ENCODE data around the gene SUN5.

The SUN5 gene

GRCh38 chr20:32999603-33000250 lies 4.5 kb downstream of the SUN5 start:
- no peak for DNase-seq
- H3K27me3 Mint-ChIP-seq, result no peaks in the 10 kb centered on the region
- no peak overlapping the region for H3K4me3 Mint-ChIP-seq
- H3K27ac Mint-ChIP-seq, result no peak overlapping the region
- H3K4me1 Mint-ChIP-seq (ENCODE audit: low read depth), result peaks cover 22% of the 10 kb centered on the region
- H3K36me3 Mint-ChIP-seq (ENCODE audit: low read depth), result no peaks in the 10 kb centered on the region
- H3K9me3 Mint-ChIP-seq, result peaks cover 6% of the 10 kb centered on the region

GRCh38 chr20:32997431-32997830 lies 6.8 kb downstream of the SUN5 start:
- H3K9me3 Mint-ChIP-seq, result peaks cover 8% of the 10 kb centered on the region
- H3K4me3 Mint-ChIP-seq, result no peak overlapping the region

DNA sequence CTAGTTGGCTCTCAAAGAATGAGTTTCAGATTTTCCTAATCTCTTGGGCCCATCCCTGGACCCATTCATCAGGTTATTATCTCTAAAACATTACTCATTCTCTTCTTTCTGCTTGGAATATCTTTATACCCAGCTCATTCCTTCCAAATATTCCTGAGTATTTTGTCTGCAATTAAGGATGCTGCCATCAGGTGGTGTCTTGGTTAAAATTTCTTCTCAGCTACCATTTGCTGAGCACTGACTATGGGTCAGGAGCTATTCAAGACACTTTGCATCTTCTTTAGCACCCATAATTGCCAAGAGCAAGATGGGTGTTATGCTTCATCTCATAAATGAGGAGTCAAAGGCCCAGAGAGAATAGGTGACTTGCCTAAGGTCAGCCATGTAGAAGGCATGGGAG lies 8.4 kb downstream of the SUN5 start:
- DNase-seq, result no peak
- H3K9me3 Mint-ChIP-seq, result peaks cover 8% of the 10 kb centered on the region
- no peak overlapping the region for H3K4me3 Mint-ChIP-seq
- H3K27ac Mint-ChIP-seq, result no peak overlapping the region
- H3K27me3 Mint-ChIP-seq, result no peaks in the 10 kb centered on the region
- H3K4me1 Mint-ChIP-seq (ENCODE audit: low read depth), result peaks cover 41% of the 10 kb centered on the region
- H3K36me3 Mint-ChIP-seq (ENCODE audit: low read depth), result no peaks in the 10 kb centered on the region

More at GRCh38 chr20:32997431-32997830, 6.8 kb downstream of the SUN5 start:
- peaks cover 35% of the 10 kb centered on the region for H3K4me1 Mint-ChIP-seq (ENCODE audit: low read depth)
- no peak for DNase-seq
- no peaks in the 10 kb centered on the region for H3K36me3 Mint-ChIP-seq (ENCODE audit: low read depth)
- no peak overlapping the region for H3K27ac Mint-ChIP-seq
- H3K27me3 Mint-ChIP-seq, result no peaks in the 10 kb centered on the region

GRCh38 chr20:32993496-32994050 lies 10.7 kb downstream of the SUN5 start:
- Mint-ChIP-seq H3K27ac (no peak overlapping the region), H3K27me3 (no peaks in the 10 kb centered on the region), H3K4me3 (no peak overlapping the region), H3K36me3 (ENCODE audit: low read depth) (no peaks in the 10 kb centered on the region), H3K9me3 (peaks cover 8% of the 10 kb centered on the region), H3K4me1 (ENCODE audit: low read depth) (peaks cover 43% of the 10 kb centered on the region)
- DNase-seq, result no peak

- no peaks in the 10 kb centered on the region for H3K27me3 Mint-ChIP-seq
- H3K4me3 Mint-ChIP-seq, result no peak overlapping the region
- no peak overlapping the region for H3K27ac Mint-ChIP-seq
- no peak for DNase-seq
- H3K4me1 Mint-ChIP-seq (ENCODE audit: low read depth), result peaks cover 41% of the 10 kb centered on the region
- peaks cover 8% of the 10 kb centered on the region for H3K9me3 Mint-ChIP-seq
- H3K36me3 Mint-ChIP-seq (ENCODE audit: low read depth), result no peaks in the 10 kb centered on the region
Observed at GRCh38 chr20:32991792-32992641, 12.2 kb downstream of the SUN5 start.

- H3K27me3 Mint-ChIP-seq, result no peaks in the 10 kb centered on the region
- H3K9me3 Mint-ChIP-seq, result peaks cover 8% of the 10 kb centered on the region
- DNase-seq, result no peak
- H3K4me1 Mint-ChIP-seq (ENCODE audit: low read depth), result peaks cover 41% of the 10 kb centered on the region
- H3K36me3 Mint-ChIP-seq (ENCODE audit: low read depth), result no peaks in the 10 kb centered on the region
- no peak overlapping the region for H3K4me3 Mint-ChIP-seq
- H3K27ac Mint-ChIP-seq, result no peak overlapping the region
Observed at GRCh38 chr20:32991383-32991782, 12.8 kb downstream of the SUN5 start.

DNA sequence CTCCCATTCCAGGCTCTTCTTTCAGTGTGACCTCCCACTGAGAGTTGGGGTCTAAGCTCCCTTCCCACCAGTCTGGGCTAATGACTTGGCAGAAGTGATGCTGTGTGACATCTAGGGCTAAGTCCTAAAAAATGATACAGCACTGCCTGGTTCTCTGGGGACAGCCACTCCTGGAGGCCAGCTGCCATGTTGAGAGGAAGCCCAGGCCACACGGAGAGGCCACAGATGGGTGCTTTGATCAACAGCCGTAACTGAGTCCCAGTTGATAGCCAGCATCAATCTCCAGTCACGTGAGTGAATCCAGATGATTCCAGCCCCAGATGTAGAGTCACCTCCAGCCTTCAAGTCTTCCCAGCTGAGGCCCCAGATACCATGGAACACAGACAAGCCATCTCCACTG lies 13.8 kb downstream of the SUN5 start:
- H3K27me3 Mint-ChIP-seq, result no peaks in the 10 kb centered on the region
- H3K9me3 Mint-ChIP-seq, result peaks cover 8% of the 10 kb centered on the region
- DNase-seq, result no peak
- peaks cover 41% of the 10 kb centered on the region for H3K4me1 Mint-ChIP-seq (ENCODE audit: low read depth)
- H3K36me3 Mint-ChIP-seq (ENCODE audit: low read depth), result no peaks in the 10 kb centered on the region
- no peak overlapping the region for H3K4me3 Mint-ChIP-seq
- no peak overlapping the region for H3K27ac Mint-ChIP-seq

DNA sequence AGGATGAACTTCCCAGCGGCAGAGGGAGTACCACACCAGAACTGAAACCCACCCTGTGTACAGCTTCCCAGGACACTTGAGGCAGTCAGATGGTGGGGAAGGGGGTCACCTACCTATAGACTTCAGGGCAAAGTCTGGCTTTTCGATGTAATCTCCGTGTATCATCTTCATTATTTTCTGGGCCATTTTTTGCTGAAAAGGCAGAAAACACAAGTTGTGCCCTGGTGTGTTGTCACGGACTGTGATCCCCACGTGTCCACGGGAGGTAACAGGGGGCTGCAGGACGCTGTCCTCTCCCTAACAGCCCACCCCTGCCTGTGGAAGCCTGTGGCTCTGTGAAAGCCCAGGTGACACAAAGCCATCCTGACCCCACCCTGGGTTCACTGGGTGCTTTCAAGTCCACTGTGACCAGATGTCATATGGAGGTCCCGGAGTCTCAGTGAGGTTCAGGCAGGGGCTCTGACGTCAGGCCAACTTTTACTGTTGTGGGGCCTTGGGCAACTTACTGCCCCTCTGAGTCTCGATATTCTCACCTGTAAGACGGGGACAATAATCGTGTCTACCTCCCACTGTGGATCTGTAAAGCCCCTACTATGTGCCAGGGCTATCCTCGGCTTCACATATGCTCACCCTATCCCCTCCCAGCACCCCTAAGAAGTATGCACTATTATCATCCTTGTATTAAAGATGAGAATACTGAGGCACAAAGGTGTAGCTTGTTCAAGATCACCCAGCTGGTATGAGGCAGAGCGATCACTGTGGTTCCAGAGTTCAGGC lies 14.5 kb downstream of the SUN5 start:
- H3K27ac Mint-ChIP-seq, result no peak overlapping the region
- H3K27me3 Mint-ChIP-seq, result no peaks in the 10 kb centered on the region
- H3K4me1 Mint-ChIP-seq (ENCODE audit: low read depth), result peaks cover 41% of the 10 kb centered on the region
- peaks cover 1% of the 10 kb centered on the region for H3K9me3 Mint-ChIP-seq
- H3K4me3 Mint-ChIP-seq, result no peak overlapping the region
- DNase-seq, result no peak
- H3K36me3 Mint-ChIP-seq (ENCODE audit: low read depth), result no peaks in the 10 kb centered on the region

GRCh38 chr20:32988008-32988407 lies 16.2 kb downstream of the SUN5 start:
- Mint-ChIP-seq H3K27ac (no peak overlapping the region), H3K4me3 (no peak overlapping the region), H3K27me3 (no peaks in the 10 kb centered on the region), H3K9me3 (no peaks in the 10 kb centered on the region), H3K4me1 (ENCODE audit: low read depth) (peaks cover 30% of the 10 kb centered on the region), H3K36me3 (ENCODE audit: low read depth) (no peaks in the 10 kb centered on the region)
- no peak for DNase-seq

DNA sequence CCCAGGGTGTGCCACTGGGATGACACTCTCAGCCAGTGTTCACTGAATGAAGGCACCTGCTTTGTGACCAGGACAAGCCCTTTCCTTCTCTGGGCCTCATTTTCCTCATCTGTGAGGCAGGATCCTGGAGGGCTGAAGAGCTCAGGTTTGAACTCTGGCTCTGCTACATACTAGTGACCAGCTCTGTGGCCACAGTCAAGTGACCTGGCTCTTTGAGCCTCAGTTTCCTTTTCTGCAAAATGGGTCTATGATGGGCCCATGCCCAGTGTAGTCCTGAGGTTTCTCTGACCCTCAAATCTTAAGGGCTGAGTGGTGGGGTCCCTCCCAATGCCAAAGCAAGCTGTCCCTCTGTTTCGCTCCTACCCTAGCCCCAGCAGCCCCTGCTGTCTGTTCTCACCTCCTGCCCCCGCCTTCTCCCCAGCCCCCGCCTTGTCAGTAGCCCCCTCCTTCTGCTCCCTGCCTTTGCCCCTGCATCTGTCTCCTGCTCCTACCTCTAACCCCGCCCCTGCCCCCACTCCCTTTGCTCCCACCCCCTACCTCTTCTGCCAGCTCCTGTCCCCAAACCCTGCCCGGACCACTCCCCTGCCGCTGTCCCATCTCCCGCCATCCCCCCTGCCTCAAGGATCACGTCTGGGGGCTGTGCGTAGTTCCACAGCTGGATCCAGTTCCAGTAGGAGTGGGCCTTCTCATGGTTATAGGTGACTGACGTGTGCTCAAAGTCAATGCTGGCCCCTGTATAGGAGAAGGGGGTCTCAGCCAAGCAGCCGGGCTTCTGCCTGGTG lies 17.0 kb downstream of the SUN5 start:
- H3K27ac Mint-ChIP-seq, result no peak overlapping the region
- H3K4me3 Mint-ChIP-seq, result no peak overlapping the region
- H3K9me3 Mint-ChIP-seq, result no peaks in the 10 kb centered on the region
- H3K4me1 Mint-ChIP-seq (ENCODE audit: low read depth), result peaks cover 25% of the 10 kb centered on the region
- H3K36me3 Mint-ChIP-seq (ENCODE audit: low read depth), result no peaks in the 10 kb centered on the region
- no peaks in the 10 kb centered on the region for H3K27me3 Mint-ChIP-seq
- DNase-seq, result no peak

DNA sequence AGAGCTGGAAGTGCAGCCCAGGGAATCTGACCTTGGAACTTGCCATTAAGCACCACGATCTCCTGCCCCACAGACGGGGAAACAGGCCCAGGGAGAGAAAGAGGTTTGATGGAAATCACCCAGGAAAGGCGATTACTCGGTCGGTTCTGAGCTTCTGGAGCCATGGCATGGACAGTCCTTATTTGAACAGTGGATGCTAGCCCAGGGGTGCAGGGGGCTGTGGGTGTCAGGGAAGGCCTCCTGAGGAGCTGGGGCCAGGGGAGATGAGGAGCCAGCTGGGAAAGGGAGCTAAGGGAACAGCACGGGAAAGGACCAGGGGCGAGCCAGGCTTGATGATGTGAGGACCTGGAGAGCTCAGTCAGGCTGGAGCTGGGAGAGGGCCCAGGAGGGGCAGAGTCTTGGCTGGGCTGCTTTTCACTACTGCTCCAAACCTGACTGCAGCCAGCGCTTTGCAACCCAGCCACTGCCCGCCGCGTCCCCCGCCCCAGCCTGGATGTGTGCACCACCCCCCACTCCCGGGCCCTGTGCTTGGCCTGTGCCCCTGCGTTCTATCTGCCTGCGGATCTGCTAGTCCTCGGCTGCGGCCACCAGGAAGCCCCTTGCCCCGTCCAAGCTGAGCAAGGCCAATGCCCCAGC lies 17.8 kb downstream of the SUN5 start:
- peaks cover 20% of the 10 kb centered on the region for H3K4me1 Mint-ChIP-seq (ENCODE audit: low read depth)

GRCh38 chr20:32985596-32985995 lies 18.6 kb downstream of the SUN5 start:
- no peak for DNase-seq
- no peak overlapping the region for H3K4me3 Mint-ChIP-seq
- no peak overlapping the region for H3K27ac Mint-ChIP-seq
- peaks cover 11% of the 10 kb centered on the region for H3K4me1 Mint-ChIP-seq (ENCODE audit: low read depth)
- H3K36me3 Mint-ChIP-seq (ENCODE audit: low read depth), result no peaks in the 10 kb centered on the region
- H3K27me3 Mint-ChIP-seq, result no peaks in the 10 kb centered on the region
- no peaks in the 10 kb centered on the region for H3K9me3 Mint-ChIP-seq

More for the DNA sequence above, 17.8 kb downstream of the SUN5 start:
- no peak for DNase-seq
- no peaks in the 10 kb centered on the region for H3K9me3 Mint-ChIP-seq
- no peaks in the 10 kb centered on the region for H3K36me3 Mint-ChIP-seq (ENCODE audit: low read depth)
- H3K27ac Mint-ChIP-seq, result no peak overlapping the region
- H3K27me3 Mint-ChIP-seq, result no peaks in the 10 kb centered on the region
- H3K4me3 Mint-ChIP-seq, result no peak overlapping the region

GRCh38 chr20:32984631-32985354 lies 19.4 kb downstream of the SUN5 start:
- H3K4me1 Mint-ChIP-seq (ENCODE audit: low read depth), result peaks cover 9% of the 10 kb centered on the region
- no peaks in the 10 kb centered on the region for H3K27me3 Mint-ChIP-seq
- H3K9me3 Mint-ChIP-seq, result no peaks in the 10 kb centered on the region
- DNase-seq, result no peak
- no peak overlapping the region for H3K4me3 Mint-ChIP-seq
- no peaks in the 10 kb centered on the region for H3K36me3 Mint-ChIP-seq (ENCODE audit: low read depth)
- no peak overlapping the region for H3K27ac Mint-ChIP-seq

Measured in activated T-cell treated with anti-CD3 and anti-CD28 coated beads, Interleukin-2, amount 50 U/mL, for 24 hours (primary cell).